ENCODE results near the gene LIPN.

Gene LIPN, protein sequence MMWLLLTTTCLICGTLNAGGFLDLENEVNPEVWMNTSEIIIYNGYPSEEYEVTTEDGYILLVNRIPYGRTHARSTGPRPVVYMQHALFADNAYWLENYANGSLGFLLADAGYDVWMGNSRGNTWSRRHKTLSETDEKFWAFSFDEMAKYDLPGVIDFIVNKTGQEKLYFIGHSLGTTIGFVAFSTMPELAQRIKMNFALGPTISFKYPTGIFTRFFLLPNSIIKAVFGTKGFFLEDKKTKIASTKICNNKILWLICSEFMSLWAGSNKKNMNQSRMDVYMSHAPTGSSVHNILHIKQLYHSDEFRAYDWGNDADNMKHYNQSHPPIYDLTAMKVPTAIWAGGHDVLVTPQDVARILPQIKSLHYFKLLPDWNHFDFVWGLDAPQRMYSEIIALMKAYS

GRCh38 chr10:88759366-88760101, at the start of gene LIPN:
Gene LIPN, plus strand, starts transcription at chr10:88760020. Its CDS starts 1,386 bp downstream, at chr10:88761406.
- TF ChIP-seq, protein P1, sequence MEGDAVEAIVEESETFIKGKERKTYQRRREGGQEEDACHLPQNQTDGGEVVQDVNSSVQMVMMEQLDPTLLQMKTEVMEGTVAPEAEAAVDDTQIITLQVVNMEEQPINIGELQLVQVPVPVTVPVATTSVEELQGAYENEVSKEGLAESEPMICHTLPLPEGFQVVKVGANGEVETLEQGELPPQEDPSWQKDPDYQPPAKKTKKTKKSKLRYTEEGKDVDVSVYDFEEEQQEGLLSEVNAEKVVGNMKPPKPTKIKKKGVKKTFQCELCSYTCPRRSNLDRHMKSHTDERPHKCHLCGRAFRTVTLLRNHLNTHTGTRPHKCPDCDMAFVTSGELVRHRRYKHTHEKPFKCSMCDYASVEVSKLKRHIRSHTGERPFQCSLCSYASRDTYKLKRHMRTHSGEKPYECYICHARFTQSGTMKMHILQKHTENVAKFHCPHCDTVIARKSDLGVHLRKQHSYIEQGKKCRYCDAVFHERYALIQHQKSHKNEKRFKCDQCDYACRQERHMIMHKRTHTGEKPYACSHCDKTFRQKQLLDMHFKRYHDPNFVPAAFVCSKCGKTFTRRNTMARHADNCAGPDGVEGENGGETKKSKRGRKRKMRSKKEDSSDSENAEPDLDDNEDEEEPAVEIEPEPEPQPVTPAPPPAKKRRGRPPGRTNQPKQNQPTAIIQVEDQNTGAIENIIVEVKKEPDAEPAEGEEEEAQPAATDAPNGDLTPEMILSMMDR (conservative IDR thresholded peaks at IDR 0.05; ENCODE audit: control insufficient read depth, insufficient read depth, low read depth, low read length), result no peak
- peak; percentile 7 for DNase-seq (ENCODE audit: low read depth)
- H3K4me3 ChIP-seq (ENCODE audit: control insufficient read depth, low read depth, low read length), result no peak within 1 kb of the TSS

DNA sequence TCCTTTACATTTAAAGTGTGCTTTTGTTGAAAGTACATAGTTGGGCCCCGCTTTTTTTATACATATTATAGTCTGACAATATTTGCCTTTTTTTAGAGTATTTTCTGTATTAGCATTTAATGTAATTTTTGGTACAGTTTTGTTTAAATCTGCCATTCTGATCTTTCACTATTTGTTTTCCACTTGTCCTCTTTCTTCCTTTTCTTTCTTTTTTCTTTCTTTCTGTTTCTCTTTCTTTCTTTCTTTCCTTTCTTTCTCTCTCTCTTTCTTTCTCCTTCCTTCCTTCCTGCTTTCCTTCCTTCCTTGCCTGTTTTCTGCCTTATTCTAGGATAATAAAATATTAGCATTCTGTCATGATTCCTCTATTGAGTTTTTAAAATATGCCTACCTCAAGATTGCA, 44.3 kb upstream of the LIPN start:
- no peak overlapping the region for H3K4me3 ChIP-seq (ENCODE audit: control insufficient read depth, low read depth, low read length)
- TF ChIP-seq, protein P1 (conservative IDR thresholded peaks at IDR 0.05; ENCODE audit: control insufficient read depth, insufficient read depth, low read depth, low read length), result no peak
- DNase-seq (ENCODE audit: low read depth), result no peak

DNA sequence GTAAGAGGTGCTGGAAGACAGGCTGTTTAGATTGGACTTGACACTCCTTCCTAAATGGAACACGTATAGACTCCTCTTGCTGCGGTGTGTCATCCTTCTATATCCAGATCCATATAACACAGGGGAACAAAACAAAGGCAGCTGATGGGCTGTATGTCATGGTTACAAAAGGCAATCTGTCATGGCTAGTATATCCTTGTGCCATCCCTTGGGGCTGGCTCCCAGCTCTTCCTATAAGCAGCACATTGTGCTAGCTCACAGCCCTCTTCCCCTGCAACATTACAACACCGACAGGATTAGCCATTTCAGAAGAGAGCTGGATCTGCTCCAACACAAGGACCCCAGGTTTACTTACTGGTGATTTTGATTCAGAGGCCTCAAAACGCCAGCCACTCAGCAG, 38.4 kb upstream of the LIPN start:
- TF ChIP-seq, protein P1 (conservative IDR thresholded peaks at IDR 0.05; ENCODE audit: control insufficient read depth, insufficient read depth, low read depth, low read length), result no peak
- H3K4me3 ChIP-seq (ENCODE audit: control insufficient read depth, low read depth, low read length), result no peak overlapping the region
- DNase-seq (ENCODE audit: low read depth), result no peak

- TF ChIP-seq, protein P1 (conservative IDR thresholded peaks at IDR 0.05; ENCODE audit: control insufficient read depth, insufficient read depth, low read depth, low read length), result no peak
- no peak for DNase-seq (ENCODE audit: low read depth)
- no peak overlapping the region for H3K4me3 ChIP-seq (ENCODE audit: control insufficient read depth, low read depth, low read length)
These were observed 34.0 kb upstream of the LIPN start for GRCh38 chr10:88725798-88726197.

DNA sequence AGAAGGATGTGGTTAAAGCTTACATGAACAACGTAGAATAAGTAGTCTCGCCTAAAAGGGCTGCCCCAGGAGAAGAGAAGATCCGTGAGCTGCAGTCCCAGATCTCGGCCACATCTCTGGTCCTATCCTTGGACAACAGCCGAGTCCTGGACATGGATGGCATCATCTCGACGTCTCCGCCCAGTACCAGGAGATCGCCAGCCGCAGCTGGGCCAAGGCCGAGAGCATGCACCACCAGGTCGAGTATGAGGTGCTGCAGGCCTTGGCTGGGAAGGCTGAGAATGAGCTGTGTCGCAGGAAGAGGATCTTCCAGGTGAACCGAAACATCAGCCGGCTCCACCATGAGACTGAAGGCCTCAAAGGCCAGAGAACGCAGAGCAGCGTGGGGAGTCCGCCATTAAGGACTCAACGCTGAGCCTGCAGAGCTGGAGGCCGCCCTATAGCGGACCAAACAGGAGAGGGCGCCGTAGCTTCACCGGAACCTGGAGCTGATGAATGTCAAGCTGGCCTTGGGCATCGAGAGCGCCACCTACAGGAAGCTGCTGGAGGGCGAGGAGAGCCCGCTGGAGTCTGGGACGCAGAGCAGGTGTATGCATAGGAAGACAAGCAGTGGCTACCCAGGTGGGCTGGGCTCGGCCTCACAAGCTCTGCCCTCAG, 31.6 kb upstream of the LIPN start:
- no peak overlapping the region for H3K4me3 ChIP-seq (ENCODE audit: control insufficient read depth, low read depth, low read length)
- TF ChIP-seq, protein P1 (conservative IDR thresholded peaks at IDR 0.05; ENCODE audit: control insufficient read depth, insufficient read depth, low read depth, low read length), result peak; percentile 40
- peak; percentile 36 for DNase-seq (ENCODE audit: low read depth)

DNA sequence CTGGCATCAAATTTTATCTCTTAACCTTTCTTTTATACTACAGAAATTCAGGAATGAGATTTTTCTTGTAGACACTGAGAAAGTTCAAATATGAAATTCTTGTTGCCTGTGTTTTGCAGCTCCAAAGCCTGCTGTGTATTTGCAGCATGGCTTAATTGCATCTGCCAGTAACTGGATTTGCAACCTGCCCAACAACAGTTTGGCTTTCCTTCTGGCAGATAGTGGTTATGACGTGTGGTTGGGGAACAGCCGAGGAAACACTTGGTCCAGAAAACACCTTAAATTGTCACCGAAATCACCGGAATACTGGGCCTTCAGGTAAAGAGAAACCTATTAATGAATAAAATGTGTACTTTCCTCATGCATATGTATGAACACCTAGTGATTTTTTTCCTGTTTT, 29.0 kb upstream of the LIPN start:
- DNase-seq (ENCODE audit: low read depth), result no peak
- TF ChIP-seq, protein P1 (conservative IDR thresholded peaks at IDR 0.05; ENCODE audit: control insufficient read depth, insufficient read depth, low read depth, low read length), result no peak
- no peak overlapping the region for H3K4me3 ChIP-seq (ENCODE audit: control insufficient read depth, low read depth, low read length)

Measured in fibroblast of mammary gland (primary cell).